ENCODE data around the gene ZNF486. TPM values are rescaled to one million over a fixed set of nuclear protein-coding genes. Genes with fewer than 3 reads are reported as not detected.
"Not testable (repeated sequence)": the region's sequence is repeated elsewhere in the genome, so short reads cannot be mapped to it uniquely, and the experiment has no call there.

The ZNF486 gene
- total RNA-seq, 2 donors from 2014 or later = 2.1 to 3.1 TPM

GRCh38 chr19:20171285-20171684, 4.3 kb downstream of the ZNF486 start:
- no peaks in the 10 kb centered on the region for H3K36me3 ChIP-seq
- no peak overlapping the region for H3K27ac ChIP-seq
- no peaks in the 10 kb centered on the region for H3K27me3 ChIP-seq
- peaks cover 0 to 8% of the 10 kb centered on the region in 2 donors for H3K4me1 ChIP-seq
- H3K9me3 ChIP-seq = no peaks in the 10 kb centered on the region
- no peak for DNase-seq (ENCODE audit: low spot score)
- no peak overlapping the region for H3K4me3 ChIP-seq
- no peak for TF ChIP-seq CTCF (IDR thresholded peaks at IDR 0.05)

GRCh38 chr19:20175848-20176247, 8.8 kb downstream of the ZNF486 start:
- H3K9me3 ChIP-seq; H3K27ac ChIP-seq; H3K4me3 ChIP-seq; H3K36me3 ChIP-seq; H3K27me3 ChIP-seq; DNase-seq (ENCODE audit: low spot score); H3K4me1 ChIP-seq: not testable (repeated sequence)

GRCh38 chr19:20179956-20180355, 12.9 kb downstream of the ZNF486 start:
- not testable (repeated sequence) for H3K4me1 ChIP-seq; H3K27me3 ChIP-seq; H3K4me3 ChIP-seq; H3K27ac ChIP-seq; H3K36me3 ChIP-seq; H3K9me3 ChIP-seq; DNase-seq (ENCODE audit: low spot score)

GRCh38 chr19:20182222-20182785, 15.3 kb downstream of the ZNF486 start:
- DNase-seq (ENCODE audit: low spot score) = no peak
- H3K27ac ChIP-seq = no peak overlapping the region
- no peaks in the 10 kb centered on the region for H3K36me3 ChIP-seq
- no peak overlapping the region for H3K4me3 ChIP-seq
- no peaks in the 10 kb centered on the region for H3K4me1 ChIP-seq
- no peaks in the 10 kb centered on the region for H3K27me3 ChIP-seq
- H3K9me3 ChIP-seq = no peaks in the 10 kb centered on the region
- TF ChIP-seq CTCF (IDR thresholded peaks at IDR 0.05) = no peak

GRCh38 chr19:20186174-20186573, 19.2 kb downstream of the ZNF486 start:
- H3K4me3 ChIP-seq = no peak overlapping the region
- no peaks in the 10 kb centered on the region for H3K4me1 ChIP-seq
- no peak for DNase-seq (ENCODE audit: low spot score)
- no peak for TF ChIP-seq CTCF (IDR thresholded peaks at IDR 0.05)
- no peak overlapping the region for H3K27ac ChIP-seq
- H3K36me3 ChIP-seq = no peaks in the 10 kb centered on the region
- H3K9me3 ChIP-seq = no peaks in the 10 kb centered on the region
- H3K27me3 ChIP-seq = no peaks in the 10 kb centered on the region

- Histone ChIP-seq H3K4me3 (no peak overlapping the region), H3K9me3 (peaks cover 0 to 45% of the 10 kb centered on the region in 2 donors), H3K36me3 (peaks cover 19% of the 10 kb centered on the region), H3K4me1 (no peaks in the 10 kb centered on the region), H3K27me3 (no peaks in the 10 kb centered on the region), H3K27ac (no peak overlapping the region)
- no peak for TF ChIP-seq CTCF (IDR thresholded peaks at IDR 0.05)
- no peak for DNase-seq (ENCODE audit: low spot score)
These were observed 30.7 kb downstream of the ZNF486 start for GRCh38 chr19:20197747-20198146.

- no peak overlapping the region for H3K27ac ChIP-seq
- no peak overlapping the region for H3K4me3 ChIP-seq
- no peaks in the 10 kb centered on the region for H3K36me3 ChIP-seq
These were observed 42.0 kb downstream of the ZNF486 start for GRCh38 chr19:20209051-20209450.

GRCh38 chr19:20214366-20214765, 47.4 kb downstream of the ZNF486 start:
- DNase-seq (ENCODE audit: low spot score); H3K9me3 ChIP-seq; H3K4me3 ChIP-seq; H3K4me1 ChIP-seq; H3K27ac ChIP-seq; H3K36me3 ChIP-seq; H3K27me3 ChIP-seq: not testable (repeated sequence)

More at GRCh38 chr19:20209051-20209450, 42.0 kb downstream of the ZNF486 start:
- no peaks in the 10 kb centered on the region for H3K27me3 ChIP-seq
- TF ChIP-seq CTCF (IDR thresholded peaks at IDR 0.05) = no peak
- DNase-seq (ENCODE audit: low spot score) = no peak
- H3K4me1 ChIP-seq = no peaks in the 10 kb centered on the region
- H3K9me3 ChIP-seq = no peaks in the 10 kb centered on the region

GRCh38 chr19:20221605-20222004, 54.6 kb downstream of the ZNF486 start:
- H3K27ac ChIP-seq; H3K9me3 ChIP-seq; H3K27me3 ChIP-seq; DNase-seq (ENCODE audit: low spot score); H3K36me3 ChIP-seq; H3K4me1 ChIP-seq; H3K4me3 ChIP-seq: not testable (repeated sequence)

Data from right atrium auricular region (tissue), 2 donors.